Glutamatergic neuron (in vitro differentiated cells): ENCODE data around the gene PRELP. TPM values are rescaled to one million over a fixed set of nuclear protein-coding genes. Genes with fewer than 3 reads are reported as not detected.

Source experiments
- DNase-seq: peaks from one replicate; pipeline ENCODE4 v3.0.0; 2022
- H3K27ac Mint-ChIP-seq: one replicate; pipeline ENCODE4 v1.8.0; 2020; ENCODE audit warnings: mild to moderate bottlenecking, mixed read lengths, inconsistent platforms; ENCODE audit not compliant: unreplicated experiment
- H3K27me3 Mint-ChIP-seq: one replicate; pipeline ENCODE4 v1.8.0; 2020; ENCODE audit warnings: mild to moderate bottlenecking, moderate library complexity, mixed read lengths, inconsistent platforms; ENCODE audit not compliant: unreplicated experiment
- H3K36me3 Mint-ChIP-seq: one replicate; pipeline ENCODE4 v1.8.0; 2020; ENCODE audit warnings: mild to moderate bottlenecking, mixed read lengths, inconsistent platforms; ENCODE audit not compliant: unreplicated experiment
- H3K4me1 Mint-ChIP-seq: one replicate; pipeline ENCODE4 v1.8.0; 2020; ENCODE audit warnings: mild to moderate bottlenecking, low read depth, mixed read lengths, inconsistent platforms; ENCODE audit not compliant: unreplicated experiment
- H3K4me3 Mint-ChIP-seq: one replicate; pipeline ENCODE4 v1.8.0; 2020; ENCODE audit warnings: mild to moderate bottlenecking, mixed read lengths, inconsistent platforms; ENCODE audit not compliant: unreplicated experiment
- H3K9me3 Mint-ChIP-seq: one replicate; pipeline ENCODE4 v1.8.0; 2020; ENCODE audit warnings: mild to moderate bottlenecking, moderate library complexity, mixed read lengths, inconsistent platforms; ENCODE audit not compliant: unreplicated experiment
- total RNA-seq: library from RNA; stranded (reverse); fragmentation: NEBNext Ultra II Directional; extraction: Animal tissue kit (Norgen Biotek cat#: 25700); gene quantifications from one replicate; pipeline ENCODE4 v1.2.1, GENCODE V29; 2021; ENCODE audit not compliant: unreplicated experiment
- TF ChIP-seq, protein P1 (sequence below): fragments of 200-600 bp; sonication (generic); IDR thresholded peaks from one replicate; pipeline ENCODE4 v1.5.0; 2021; ENCODE audit not compliant: partially characterized antibody, unreplicated experiment

The PRELP gene
- total RNA-seq, 1 donor from 2014 or later, result not detected

DNA sequence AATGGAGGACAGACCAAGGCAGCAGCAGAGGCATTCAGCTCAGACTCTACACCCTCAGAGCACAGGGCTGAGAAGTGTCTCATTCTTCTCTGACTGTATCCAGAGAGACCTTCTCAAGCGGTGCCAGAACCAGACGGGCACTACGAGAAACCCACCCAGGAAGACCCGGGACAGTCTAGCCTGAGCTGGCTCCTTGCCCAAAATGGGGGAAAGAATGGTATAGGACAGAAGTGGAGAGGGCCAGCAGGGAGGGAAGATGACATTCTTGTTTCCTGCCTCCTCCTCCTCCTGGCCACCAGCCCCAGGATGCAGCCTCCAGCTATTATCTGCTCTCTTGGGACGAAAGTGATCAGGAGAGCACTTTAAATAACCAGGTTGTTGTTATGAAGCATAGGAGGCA is 22.6 kb upstream of the PRELP start:
- Mint-ChIP-seq H3K36me3 (no peaks in the 10 kb centered on the region), H3K27ac (no peak overlapping the region), H3K4me3 (no peak overlapping the region), H3K27me3 (peaks cover 1% of the 10 kb centered on the region), H3K4me1 (peaks cover 26% of the 10 kb centered on the region), H3K9me3 (peaks cover 9% of the 10 kb centered on the region)
- no peak for DNase-seq
- TF ChIP-seq, protein P1, sequence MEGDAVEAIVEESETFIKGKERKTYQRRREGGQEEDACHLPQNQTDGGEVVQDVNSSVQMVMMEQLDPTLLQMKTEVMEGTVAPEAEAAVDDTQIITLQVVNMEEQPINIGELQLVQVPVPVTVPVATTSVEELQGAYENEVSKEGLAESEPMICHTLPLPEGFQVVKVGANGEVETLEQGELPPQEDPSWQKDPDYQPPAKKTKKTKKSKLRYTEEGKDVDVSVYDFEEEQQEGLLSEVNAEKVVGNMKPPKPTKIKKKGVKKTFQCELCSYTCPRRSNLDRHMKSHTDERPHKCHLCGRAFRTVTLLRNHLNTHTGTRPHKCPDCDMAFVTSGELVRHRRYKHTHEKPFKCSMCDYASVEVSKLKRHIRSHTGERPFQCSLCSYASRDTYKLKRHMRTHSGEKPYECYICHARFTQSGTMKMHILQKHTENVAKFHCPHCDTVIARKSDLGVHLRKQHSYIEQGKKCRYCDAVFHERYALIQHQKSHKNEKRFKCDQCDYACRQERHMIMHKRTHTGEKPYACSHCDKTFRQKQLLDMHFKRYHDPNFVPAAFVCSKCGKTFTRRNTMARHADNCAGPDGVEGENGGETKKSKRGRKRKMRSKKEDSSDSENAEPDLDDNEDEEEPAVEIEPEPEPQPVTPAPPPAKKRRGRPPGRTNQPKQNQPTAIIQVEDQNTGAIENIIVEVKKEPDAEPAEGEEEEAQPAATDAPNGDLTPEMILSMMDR, result no peak

DNA sequence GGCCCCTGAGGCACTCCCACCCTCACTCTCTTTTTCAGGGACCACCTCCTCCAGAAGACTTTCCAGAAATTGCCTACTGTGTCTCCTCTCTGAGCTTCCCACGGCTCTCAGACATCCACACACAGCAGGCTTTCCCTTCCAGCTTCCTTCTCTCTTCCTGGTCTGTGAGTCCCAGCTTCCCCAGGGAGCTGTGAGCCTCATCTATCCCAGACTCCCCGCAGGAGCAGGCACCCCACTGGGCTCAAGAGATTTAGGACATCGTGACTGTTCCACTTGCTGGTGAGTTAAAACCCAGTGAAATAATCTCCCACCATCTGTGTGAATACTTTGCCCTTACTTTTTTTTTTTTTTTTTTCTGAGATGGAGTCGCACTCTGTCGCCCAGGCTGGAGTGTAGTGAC is 22.0 kb upstream of the PRELP start:
- Mint-ChIP-seq H3K4me3 (no peak overlapping the region), H3K27ac (no peak overlapping the region), H3K27me3 (peaks cover 1% of the 10 kb centered on the region), H3K4me1 (peaks cover 20% of the 10 kb centered on the region), H3K9me3 (peaks cover 7% of the 10 kb centered on the region), H3K36me3 (no peaks in the 10 kb centered on the region)
- TF ChIP-seq, protein P1, result no peak
- no peak for DNase-seq

DNA sequence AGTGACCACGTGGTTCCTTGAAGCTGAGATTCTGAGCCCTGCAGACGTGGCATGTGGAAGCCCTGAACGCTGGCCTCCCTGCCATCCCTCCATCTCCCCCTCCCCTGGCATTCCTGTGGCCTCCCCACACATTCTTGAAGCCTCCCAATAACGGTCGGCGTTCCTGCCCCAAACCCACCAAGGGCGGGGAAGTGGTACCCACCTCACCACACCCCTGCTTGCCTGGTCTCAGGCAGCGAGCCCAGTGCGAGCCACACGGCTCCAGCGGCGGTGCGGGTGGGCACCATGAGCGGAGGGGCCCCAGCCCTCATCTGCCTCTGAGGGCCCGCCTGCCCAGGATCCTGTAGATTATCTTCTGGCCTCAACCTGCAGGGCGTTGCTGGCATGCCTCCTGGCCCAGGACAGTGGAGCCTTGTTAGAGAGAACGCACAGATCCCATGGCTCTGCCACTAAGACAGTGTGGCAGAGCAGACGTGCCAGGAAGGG is 20.6 kb upstream of the PRELP start:
- TF ChIP-seq, protein P1, result no peak
- Mint-ChIP-seq H3K4me1 (peaks cover 10% of the 10 kb centered on the region), H3K36me3 (no peaks in the 10 kb centered on the region), H3K27me3 (peaks cover 1% of the 10 kb centered on the region), H3K4me3 (no peak overlapping the region), H3K9me3 (peaks cover 3% of the 10 kb centered on the region), H3K27ac (no peak overlapping the region)
- DNase-seq, result no peak

DNA sequence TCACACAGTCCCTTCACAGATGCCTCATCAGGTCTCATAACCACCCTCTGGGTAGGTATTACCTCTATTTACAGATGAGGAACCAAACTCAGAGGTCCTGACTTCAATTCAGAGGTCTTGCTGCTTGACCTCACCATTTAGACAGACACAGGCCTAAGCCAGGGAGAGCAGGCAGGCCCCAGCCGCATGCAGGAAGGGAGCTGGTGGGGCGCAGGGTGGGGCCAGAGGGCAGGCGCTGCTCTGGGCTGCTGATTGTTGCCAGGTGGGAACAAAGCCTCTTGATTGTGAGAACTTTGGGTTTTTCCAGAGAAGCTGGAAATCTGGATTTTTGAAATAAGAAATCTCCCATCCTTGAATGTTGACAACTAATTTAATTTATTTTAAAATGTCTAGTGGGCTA is 19.9 kb upstream of the PRELP start:
- peaks cover 1% of the 10 kb centered on the region for H3K27me3 Mint-ChIP-seq
- H3K36me3 Mint-ChIP-seq, result no peaks in the 10 kb centered on the region
- H3K27ac Mint-ChIP-seq, result no peak overlapping the region
- DNase-seq, result no peak
- H3K9me3 Mint-ChIP-seq, result peaks cover 3% of the 10 kb centered on the region
- TF ChIP-seq, protein P1, result no peak
- peaks cover 9% of the 10 kb centered on the region for H3K4me1 Mint-ChIP-seq
- H3K4me3 Mint-ChIP-seq, result no peak overlapping the region

DNA sequence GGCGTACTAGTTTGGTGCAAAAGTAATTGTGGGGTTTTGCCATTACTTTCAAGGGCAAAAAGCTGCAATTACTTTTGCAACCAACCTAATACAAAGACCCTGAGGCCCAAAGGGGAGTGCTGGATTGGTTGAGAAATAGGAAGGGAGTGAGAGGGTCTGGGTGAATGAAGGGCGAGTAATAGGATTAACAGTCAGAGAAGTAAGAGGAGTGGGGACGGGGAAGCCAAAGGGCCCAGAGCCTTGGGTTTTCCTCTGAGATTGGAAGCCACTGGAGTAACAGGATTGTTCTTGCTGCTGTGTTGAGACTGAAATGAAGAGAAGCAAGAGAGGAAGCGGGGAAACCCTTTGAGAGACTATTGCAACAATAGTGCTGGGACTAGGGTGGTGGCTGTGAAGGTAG is 19.0 kb upstream of the PRELP start:
- H3K4me3 Mint-ChIP-seq, result no peak overlapping the region
- H3K27ac Mint-ChIP-seq, result no peak overlapping the region
- H3K36me3 Mint-ChIP-seq, result no peaks in the 10 kb centered on the region
- TF ChIP-seq, protein P1, result no peak
- H3K27me3 Mint-ChIP-seq, result peaks cover 1% of the 10 kb centered on the region
- no peak for DNase-seq
- peaks cover 8% of the 10 kb centered on the region for H3K4me1 Mint-ChIP-seq
- peaks cover 3% of the 10 kb centered on the region for H3K9me3 Mint-ChIP-seq
